Inferior parietal cortex (tissue), 1 donor: Measurements from ENCODE around the gene MSGN1.

Experiments used
- DNase-seq: peaks from one replicate; pipeline ENCODE4 v3.0.0-alpha.2; 2016; ENCODE audit errors: extremely low spot score

The MSGN1 gene

GRCh38 chr2:17816396-17817245 is at the start of gene MSGN1:
Gene MSGN1, plus strand, starts transcription at chr2:17816460. Its CDS starts 59 bp downstream, at chr2:17816519.
- no peak for DNase-seq

GRCh38 chr2:17768894-17769293 is 47.4 kb upstream of the MSGN1 start:
- no peak for DNase-seq

- no peak for DNase-seq
Measured at GRCh38 chr2:17771956-17772355, 44.3 kb upstream of the MSGN1 start.

GRCh38 chr2:17772532-17772931 is 43.7 kb upstream of the MSGN1 start:
- DNase-seq: no peak

GRCh38 chr2:17780546-17780945 is 35.7 kb upstream of the MSGN1 start:
- no peak for DNase-seq

GRCh38 chr2:17781482-17781881 is 34.8 kb upstream of the MSGN1 start:
- no peak for DNase-seq

GRCh38 chr2:17786727-17787126 is 29.5 kb upstream of the MSGN1 start:
- no peak for DNase-seq

GRCh38 chr2:17788773-17789172 is 27.5 kb upstream of the MSGN1 start:
- no peak for DNase-seq

- DNase-seq: no peak
Measured at GRCh38 chr2:17790536-17790935, 25.7 kb upstream of the MSGN1 start.

GRCh38 chr2:17791121-17791816 is 25.0 kb upstream of the MSGN1 start:
- DNase-seq: no peak

- no peak for DNase-seq
Measured at GRCh38 chr2:17791817-17792130, 24.5 kb upstream of the MSGN1 start.

GRCh38 chr2:17792515-17792914 is 23.7 kb upstream of the MSGN1 start:
- DNase-seq: no peak

GRCh38 chr2:17793296-17793695 is 23.0 kb upstream of the MSGN1 start:
- DNase-seq: no peak

GRCh38 chr2:17793803-17794354 is 22.4 kb upstream of the MSGN1 start:
- no peak for DNase-seq

GRCh38 chr2:17795309-17795708 is 21.0 kb upstream of the MSGN1 start:
- no peak for DNase-seq

GRCh38 chr2:17798338-17798737 is 17.9 kb upstream of the MSGN1 start:
- no peak for DNase-seq

GRCh38 chr2:17799301-17800120 is 16.7 kb upstream of the MSGN1 start:
- DNase-seq: no peak

GRCh38 chr2:17800219-17800618 is 16.0 kb upstream of the MSGN1 start:
- no peak for DNase-seq

GRCh38 chr2:17800693-17801458 is 15.4 kb upstream of the MSGN1 start:
- no peak for DNase-seq

- DNase-seq: no peak
Measured at GRCh38 chr2:17803497-17803896, 12.8 kb upstream of the MSGN1 start.

- DNase-seq: no peak
Measured at GRCh38 chr2:17804358-17804757, 11.9 kb upstream of the MSGN1 start.
